ENCODE data around the gene LCE1C.

Gene LCE1C

DNA sequence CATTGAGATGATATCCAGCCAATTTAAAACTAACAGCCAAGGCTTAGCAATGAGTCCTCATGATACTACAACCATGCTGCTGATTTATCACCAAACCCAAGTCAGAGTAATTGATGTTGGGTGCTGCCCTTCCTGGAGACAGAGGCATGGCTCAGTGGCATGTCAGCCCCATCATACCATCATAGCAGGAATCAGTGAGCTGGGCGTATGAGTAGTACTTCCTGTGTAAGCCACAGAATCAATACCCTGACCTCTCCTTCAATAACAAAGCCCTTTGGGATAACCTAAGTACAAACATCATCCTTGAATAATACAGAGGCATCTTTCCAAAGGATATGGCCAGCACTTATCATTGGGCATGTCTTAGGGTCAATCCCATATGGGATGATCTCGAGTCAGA is 23.4 kb downstream of the LCE1C start (continued):
- TF ChIP-seq, protein P1, sequence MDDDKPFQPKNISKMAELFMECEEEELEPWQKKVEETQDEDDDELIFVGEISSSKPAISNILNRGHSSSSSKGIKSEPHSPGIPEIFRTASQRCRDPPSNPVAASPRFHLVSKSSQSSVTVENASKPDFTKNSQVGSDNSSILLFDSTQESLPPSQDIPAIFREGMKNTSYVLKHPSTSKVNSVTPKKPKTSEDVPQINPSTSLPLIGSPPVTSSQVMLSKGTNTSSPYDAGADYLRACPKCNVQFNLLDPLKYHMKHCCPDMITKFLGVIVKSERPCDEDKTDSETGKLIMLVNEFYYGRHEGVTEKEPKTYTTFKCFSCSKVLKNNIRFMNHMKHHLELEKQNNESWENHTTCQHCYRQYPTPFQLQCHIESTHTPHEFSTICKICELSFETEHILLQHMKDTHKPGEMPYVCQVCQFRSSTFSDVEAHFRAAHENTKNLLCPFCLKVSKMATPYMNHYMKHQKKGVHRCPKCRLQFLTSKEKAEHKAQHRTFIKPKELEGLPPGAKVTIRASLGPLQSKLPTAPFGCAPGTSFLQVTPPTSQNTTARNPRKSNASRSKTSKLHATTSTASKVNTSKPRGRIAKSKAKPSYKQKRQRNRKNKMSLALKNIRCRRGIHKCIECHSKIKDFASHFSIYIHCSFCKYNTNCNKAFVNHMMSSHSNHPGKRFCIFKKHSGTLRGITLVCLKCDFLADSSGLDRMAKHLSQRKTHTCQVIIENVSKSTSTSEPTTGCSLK (tag by site-specific recombination; IDR thresholded peaks at IDR 0.05) = no peak
- no peak for TF ChIP-seq ZNF621 (tag by site-specific recombination; IDR thresholded peaks at IDR 0.05)

GRCh38 chr1:152777510-152778137 is 28.8 kb downstream of the LCE1C start:
- TF ChIP-seq ZBTB44 (tag by site-specific recombination; IDR thresholded peaks at IDR 0.05) = no peak
- no peak for TF ChIP-seq ZNF133 (tag by site-specific recombination; IDR thresholded peaks at IDR 0.05)
- no peak for TF ChIP-seq ZNF558 (tag by site-specific recombination; IDR thresholded peaks at IDR 0.05)
- no peak for TF ChIP-seq ZNF843 (tag by site-specific recombination; IDR thresholded peaks at IDR 0.05)
- no peak for TF ChIP-seq ZNF274 (IDR thresholded peaks at IDR 0.05; ENCODE audit: low read length)
- no peak for TF ChIP-seq ZNF274 (tag by site-specific recombination; IDR thresholded peaks at IDR 0.05; ENCODE audit: borderline replicate concordance)
- TF ChIP-seq SP2 (tag by site-specific recombination; IDR thresholded peaks at IDR 0.05) = no peak
- TF ChIP-seq ZFP37 (tag by site-specific recombination; IDR thresholded peaks at IDR 0.05) = no peak
- no peak for TF ChIP-seq ZNF645 (tag by site-specific recombination; IDR thresholded peaks at IDR 0.05)
- TF ChIP-seq ZNF302 (tag by site-specific recombination; IDR thresholded peaks at IDR 0.05; ENCODE audit: low read depth) = no peak
- no peak for TF ChIP-seq MZF1 (tag by site-specific recombination; IDR thresholded peaks at IDR 0.05; ENCODE audit: borderline replicate concordance)
- no peak for TF ChIP-seq SCRT2 (tag by site-specific recombination; IDR thresholded peaks at IDR 0.05)
- H3K9me3 ChIP-seq (ENCODE audit: control insufficient read depth, insufficient read depth, low read depth, low read length) = no peaks in the 10 kb centered on the region
- H3K4me3 ChIP-seq (ENCODE audit: low read depth, low read length) = no peak overlapping the region

GRCh38 chr1:152776361-152776760 is 30.1 kb downstream of the LCE1C start:
- Histone ChIP-seq H3K36me3 (ENCODE audit: control insufficient read depth in 2 of 2, insufficient read depth in 1 of 2, low read length in 2 of 2) (no peaks in the 10 kb centered on the region), H3K27ac (ENCODE audit: extremely low read depth, low read depth, low read length) (no peak overlapping the region), H3K4me3 (ENCODE audit: low read depth, low read length) (no peak overlapping the region), H3K4me1 (ENCODE audit: control insufficient read depth, insufficient read depth, low read length) (no peaks in the 10 kb centered on the region), H3K9me3 (ENCODE audit: control insufficient read depth, insufficient read depth, low read depth, low read length) (no peaks in the 10 kb centered on the region)
- CTCF ChIA-PET = interaction anchor here (1.8 to 2.5 kb wide), 2 partner anchors 9 to 123 kb away, joined by 7 to 21 read pairs; no protein-coding TSS in a partner anchor
- POLR2A ChIA-PET = no interaction called here
- TF ChIP-seq YY2 (tag by site-specific recombination; IDR thresholded peaks at IDR 0.05) (no peak), SALL2 (tag by site-specific recombination; IDR thresholded peaks at IDR 0.05; ENCODE audit: borderline replicate concordance) (no peak), ZNF175 (tag by site-specific recombination; IDR thresholded peaks at IDR 0.05) (no peak), ZNF274 (IDR thresholded peaks at IDR 0.05; ENCODE audit: low read length) (no peak), ZNF274 (tag by site-specific recombination; IDR thresholded peaks at IDR 0.05; ENCODE audit: borderline replicate concordance) (no peak), ZNF121 (tag by site-specific recombination; IDR thresholded peaks at IDR 0.05) (no peak), ZNF610 (tag by site-specific recombination; IDR thresholded peaks at IDR 0.05; ENCODE audit: borderline replicate concordance) (no peak), ZNF596 (tag by site-specific recombination; IDR thresholded peaks at IDR 0.05) (no peak), ZSCAN5A (tag by site-specific recombination; IDR thresholded peaks at IDR 0.05) (no peak), ZNF157 (tag by site-specific recombination; IDR thresholded peaks at IDR 0.05) (no peak)
- TF ChIP-seq, protein P2, sequence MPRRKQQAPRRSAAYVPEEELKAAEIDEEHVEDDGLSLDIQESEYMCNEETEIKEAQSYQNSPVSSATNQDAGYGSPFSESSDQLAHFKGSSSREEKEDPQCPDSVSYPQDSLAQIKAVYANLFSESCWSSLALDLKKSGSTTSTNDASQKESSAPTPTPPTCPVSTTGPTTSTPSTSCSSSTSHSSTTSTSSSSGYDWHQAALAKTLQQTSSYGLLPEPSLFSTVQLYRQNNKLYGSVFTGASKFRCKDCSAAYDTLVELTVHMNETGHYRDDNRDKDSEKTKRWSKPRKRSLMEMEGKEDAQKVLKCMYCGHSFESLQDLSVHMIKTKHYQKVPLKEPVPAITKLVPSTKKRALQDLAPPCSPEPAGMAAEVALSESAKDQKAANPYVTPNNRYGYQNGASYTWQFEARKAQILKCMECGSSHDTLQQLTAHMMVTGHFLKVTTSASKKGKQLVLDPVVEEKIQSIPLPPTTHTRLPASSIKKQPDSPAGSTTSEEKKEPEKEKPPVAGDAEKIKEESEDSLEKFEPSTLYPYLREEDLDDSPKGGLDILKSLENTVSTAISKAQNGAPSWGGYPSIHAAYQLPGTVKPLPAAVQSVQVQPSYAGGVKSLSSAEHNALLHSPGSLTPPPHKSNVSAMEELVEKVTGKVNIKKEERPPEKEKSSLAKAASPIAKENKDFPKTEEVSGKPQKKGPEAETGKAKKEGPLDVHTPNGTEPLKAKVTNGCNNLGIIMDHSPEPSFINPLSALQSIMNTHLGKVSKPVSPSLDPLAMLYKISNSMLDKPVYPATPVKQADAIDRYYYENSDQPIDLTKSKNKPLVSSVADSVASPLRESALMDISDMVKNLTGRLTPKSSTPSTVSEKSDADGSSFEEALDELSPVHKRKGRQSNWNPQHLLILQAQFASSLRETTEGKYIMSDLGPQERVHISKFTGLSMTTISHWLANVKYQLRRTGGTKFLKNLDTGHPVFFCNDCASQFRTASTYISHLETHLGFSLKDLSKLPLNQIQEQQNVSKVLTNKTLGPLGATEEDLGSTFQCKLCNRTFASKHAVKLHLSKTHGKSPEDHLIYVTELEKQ (tag by site-specific recombination; IDR thresholded peaks at IDR 0.05; ENCODE audit: borderline replicate concordance) = no peak

More at GRCh38 chr1:152777510-152778137, 28.8 kb downstream of the LCE1C start:
- no peak overlapping the region for H3K27ac ChIP-seq (ENCODE audit: extremely low read depth, low read depth, low read length)
- POLR2A ChIA-PET = no interaction called here
- no peaks in the 10 kb centered on the region for H3K4me1 ChIP-seq (ENCODE audit: control insufficient read depth, insufficient read depth, low read length)
- no peaks in the 10 kb centered on the region for H3K36me3 ChIP-seq (ENCODE audit: control insufficient read depth in 2 of 2, insufficient read depth in 1 of 2, low read length in 2 of 2)
- CTCF ChIA-PET = interaction anchor here (0.5 to 2.5 kb wide), 8 partner anchors 9 to 837 kb away, joined by 3 to 21 read pairs (median 3); no protein-coding TSS in a partner anchor

Measured in HEK293 (cell line).